GM18870 (cell line): Measurements from ENCODE around the gene HIF1AN.

Experiments used
- ATAC-seq: cut with Tn5 transposase; IDR thresholded peaks from one replicate; pipeline ENCODE4 v1.9.1; 2021; ENCODE audit warnings: moderate library complexity; ENCODE audit not compliant: unreplicated experiment

The HIF1AN gene

GRCh38 chr10:100520811-100521210 lies 14.9 kb upstream of the HIF1AN start:
- ATAC-seq: no peak

DNA sequence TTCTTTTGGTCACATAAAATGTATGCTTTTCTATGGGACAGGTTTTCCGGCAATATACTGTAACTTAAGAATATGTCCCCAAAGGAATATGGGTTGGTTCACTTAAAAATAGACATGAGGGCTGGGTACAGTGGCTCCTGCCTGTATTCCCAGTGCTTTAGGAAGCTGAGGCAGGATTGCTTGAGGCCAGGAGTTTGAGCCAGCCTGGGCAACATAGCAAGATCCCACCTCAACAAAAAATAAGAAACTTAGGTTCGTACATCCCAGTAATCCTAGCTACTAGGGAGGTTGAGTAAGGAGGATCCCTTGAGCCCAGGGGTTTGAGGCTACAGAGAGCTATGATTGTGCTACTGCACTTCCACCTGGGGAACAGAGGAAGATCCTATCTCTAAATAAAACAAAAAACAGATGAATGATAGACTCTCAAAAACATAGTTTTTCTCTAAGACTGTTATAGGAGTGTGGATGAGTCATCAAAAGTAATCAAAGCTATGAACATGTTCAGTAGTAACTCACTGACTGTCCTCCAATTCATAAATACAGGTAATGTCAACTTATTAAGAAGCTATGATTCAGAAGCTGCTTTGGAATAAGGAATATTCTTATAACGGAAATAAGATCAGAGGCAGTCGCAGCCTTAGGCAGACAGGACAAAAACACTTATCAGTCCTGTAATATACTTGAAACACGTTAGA lies 13.5 kb upstream of the HIF1AN start:
- ATAC-seq: no peak

DNA sequence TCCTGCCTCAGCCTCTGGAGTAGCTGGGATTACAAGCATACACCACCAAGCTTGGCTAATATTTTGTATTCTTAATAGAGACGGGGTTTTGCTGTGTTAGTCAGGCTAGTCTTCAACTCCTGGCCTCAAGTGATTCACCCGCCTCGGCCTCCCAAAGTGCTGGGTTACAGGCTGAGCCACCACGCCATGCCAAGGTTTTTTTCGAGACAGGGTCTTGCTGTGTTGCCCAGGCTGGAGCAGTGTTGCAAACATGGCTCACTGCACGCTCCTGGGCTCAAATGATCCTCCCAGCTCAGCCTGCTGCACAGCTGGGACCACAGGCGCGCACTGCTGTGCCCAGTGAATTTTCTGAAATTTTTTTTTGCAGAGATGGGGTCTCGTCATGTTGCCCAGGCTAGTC lies 12.8 kb upstream of the HIF1AN start:
- ATAC-seq: no peak

DNA sequence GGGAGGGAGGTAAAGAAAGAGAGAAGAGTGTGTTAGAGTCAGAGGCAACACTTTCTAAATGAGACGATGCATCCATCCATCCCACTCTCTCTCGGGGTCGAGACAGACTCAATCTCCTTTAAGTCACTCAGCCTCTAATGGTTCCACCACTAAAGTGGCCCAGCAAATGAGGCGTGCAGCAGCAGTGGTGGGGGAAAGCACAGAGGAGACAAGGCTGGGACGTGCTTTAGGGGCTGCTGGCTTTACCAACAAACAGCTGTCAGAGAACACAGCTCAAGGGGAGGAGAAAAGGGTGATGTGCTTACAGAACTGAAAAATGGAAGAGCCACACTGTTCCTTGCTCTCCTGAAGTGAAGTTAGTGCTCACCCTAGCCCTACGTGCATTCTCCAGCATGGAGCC lies 11.5 kb upstream of the HIF1AN start:
- no peak for ATAC-seq

GRCh38 chr10:100524638-100525037 lies 11.1 kb upstream of the HIF1AN start:
- ATAC-seq: no peak

- no peak for ATAC-seq
These were observed 7.4 kb upstream of the HIF1AN start for GRCh38 chr10:100528123-100528886.

DNA sequence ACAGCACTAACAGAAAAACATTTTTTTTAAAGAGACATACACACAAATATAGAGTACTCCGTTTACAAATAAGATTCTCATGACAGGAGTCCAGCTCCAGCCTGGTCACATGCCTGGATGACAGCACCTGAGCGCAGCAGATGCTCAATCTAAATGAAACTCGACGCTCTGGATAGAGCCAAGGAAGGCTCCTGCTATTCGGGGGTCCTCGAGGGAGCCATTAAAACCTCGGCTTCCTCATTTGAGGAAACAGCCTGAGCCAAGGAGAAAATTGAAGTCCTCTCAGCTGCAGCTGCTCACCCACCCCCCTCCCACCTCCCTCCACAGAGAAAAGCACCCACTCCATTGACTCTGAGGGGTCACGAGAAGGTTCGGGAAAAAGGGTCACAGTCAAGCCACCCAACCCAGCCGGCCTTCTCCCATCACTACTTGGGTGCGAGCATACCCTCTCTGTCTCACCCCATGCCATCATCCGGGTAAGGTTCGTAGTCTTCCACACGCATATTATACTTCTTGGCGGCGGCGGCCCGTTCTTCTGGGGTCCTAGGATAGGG lies 6.7 kb upstream of the HIF1AN start:
- ATAC-seq: no peak

DNA sequence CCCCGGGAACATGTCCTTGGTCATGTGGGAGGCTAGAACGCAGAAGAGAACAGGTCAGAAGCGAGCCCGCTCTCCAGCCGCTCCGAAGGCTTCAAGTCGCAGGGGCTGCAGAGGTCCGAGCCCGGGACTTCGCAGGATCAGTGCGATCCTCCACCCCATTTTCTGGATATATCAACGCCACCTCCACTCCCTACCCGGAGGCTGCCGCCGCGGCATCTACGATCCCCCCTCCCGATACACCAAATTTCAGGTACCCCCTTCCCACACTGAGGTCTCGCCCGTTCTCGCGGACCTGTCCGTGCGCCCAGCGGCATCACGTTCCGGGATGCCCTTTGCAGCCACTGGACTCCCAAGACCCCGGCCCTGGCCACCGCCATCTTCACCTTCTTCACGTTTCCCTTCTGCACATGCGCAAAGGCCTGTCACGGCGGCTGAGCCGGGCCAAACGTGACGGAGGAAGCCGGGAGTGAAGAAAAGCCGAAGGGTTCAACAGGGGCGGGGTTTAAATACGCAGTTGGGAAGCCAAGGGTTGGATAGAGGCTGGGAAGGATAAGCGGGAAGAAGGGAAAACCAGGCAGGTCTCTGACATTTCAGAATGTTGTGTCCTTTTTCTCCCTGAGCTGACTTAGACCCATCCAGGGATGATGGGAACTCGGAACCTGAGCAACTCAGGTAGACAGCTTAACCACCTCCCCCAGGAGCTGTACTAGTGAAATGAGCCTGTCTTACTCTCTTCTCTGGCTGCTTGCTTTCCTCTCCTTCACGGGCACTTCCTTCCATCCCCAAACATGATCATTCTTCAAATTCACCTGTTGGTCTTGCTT lies 6.1 kb upstream of the HIF1AN start, which contains the start of gene NDUFB8:
NDUFB8 (minus strand) TSS at position 397 of the 824 bp plus-strand sequence; CDS start at position 377, 20 bp downstream.
- no peak for ATAC-seq

DNA sequence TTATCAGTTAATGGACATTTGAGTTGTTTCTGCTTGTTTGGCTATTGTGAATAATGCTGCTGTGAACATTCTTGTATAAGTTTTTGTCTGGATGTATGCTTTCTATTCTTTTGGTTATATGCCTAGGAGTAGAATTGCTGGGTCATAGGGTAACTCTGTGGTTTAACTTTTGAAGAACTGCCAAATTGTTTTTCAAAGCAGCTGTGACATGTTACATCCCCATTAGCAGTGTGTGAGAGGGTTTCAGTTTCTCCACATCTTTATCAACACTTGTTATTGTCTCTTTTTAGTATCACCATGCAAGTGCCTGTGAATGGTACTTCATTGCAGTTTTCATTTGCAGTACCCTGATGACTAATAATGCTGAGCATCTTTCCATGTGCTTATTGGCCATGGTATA lies 4.0 kb upstream of the HIF1AN start:
- ATAC-seq: no peak

- ATAC-seq: no peak
These were observed 1.0 kb upstream of the HIF1AN start for GRCh38 chr10:100534726-100535125.

DNA sequence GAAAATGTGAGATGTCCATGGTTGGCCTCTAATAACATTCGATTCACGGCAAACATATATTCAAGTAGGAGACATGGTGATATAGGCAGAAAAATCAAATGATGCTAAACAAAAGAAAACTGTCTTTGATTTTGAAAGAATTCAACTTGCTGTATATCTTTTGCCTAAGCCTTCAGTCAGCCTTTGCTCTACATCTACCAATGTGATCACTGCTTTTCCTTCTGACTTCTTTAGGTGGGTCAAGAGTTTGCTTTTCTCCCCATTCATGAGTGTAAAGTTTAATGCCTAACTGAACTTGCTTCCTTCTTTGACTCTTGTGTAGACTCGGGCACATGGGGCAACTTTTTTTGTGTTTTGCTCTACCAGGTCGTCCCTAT lies 417 bp upstream of the HIF1AN start:
- peak; percentile 17 for ATAC-seq

DNA sequence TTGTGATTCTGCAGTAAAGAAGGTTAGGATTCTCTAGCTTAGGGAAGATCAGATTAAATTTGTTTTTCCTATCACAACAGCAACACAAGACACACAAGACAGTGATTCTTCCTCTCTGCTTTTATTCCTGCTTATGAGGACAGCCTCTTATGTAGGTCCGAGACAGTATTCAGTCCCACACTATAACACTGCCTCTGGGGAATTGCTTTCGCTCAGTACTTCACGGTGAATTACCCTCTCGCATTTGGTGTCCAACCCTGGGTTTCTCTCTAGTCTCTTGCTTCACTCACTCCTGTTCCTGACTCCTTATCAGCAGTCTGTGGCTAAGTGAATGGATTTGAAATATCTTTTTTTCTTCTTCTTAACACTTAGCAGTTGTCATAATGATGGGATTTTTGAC lies 1.7 kb downstream of the HIF1AN start:
- no peak for ATAC-seq

DNA sequence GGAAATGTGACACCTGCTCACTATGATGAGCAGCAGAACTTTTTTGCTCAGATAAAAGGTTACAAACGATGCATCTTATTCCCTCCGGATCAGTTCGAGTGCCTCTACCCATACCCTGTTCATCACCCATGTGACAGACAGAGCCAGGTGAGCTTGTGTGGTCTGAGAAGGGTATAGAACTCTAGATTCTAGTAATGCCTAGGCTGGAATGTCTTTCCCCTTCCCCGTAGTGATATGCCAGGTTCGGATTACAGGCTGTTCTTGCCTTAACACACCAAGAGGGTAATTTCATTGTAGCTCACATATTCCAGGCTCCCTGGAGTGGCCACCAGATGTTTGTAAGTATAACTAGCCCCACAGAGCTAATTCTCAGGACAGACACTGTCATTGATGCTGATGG lies 9.2 kb downstream of the HIF1AN start:
- no peak for ATAC-seq

GRCh38 chr10:100551196-100551595 lies 15.5 kb downstream of the HIF1AN start:
- ATAC-seq: no peak

- ATAC-seq: no peak
These were observed 16.0 kb downstream of the HIF1AN start for GRCh38 chr10:100551738-100552137.

- no peak for ATAC-seq
These were observed 18.2 kb downstream of the HIF1AN start for GRCh38 chr10:100553929-100554328.

DNA sequence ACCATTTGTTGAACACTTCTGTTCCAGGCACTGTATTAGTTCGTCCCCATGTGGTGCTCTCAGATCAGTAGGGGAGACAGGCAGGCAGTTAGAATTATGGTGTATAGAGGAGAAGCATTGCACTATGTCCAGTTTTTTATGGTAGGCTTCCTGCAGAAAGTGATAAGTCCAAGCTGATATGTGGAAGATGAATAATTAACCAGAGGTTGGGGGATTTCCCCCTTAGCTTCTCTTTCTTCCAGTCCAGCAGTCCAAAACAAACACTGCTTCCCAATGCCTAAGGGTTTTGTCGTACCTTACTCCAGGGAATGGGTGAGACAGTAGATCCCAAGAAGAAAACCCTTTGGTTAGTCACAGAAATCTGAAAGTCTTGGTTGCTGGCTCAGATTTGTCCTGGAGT lies 19.2 kb downstream of the HIF1AN start:
- ATAC-seq: no peak

DNA sequence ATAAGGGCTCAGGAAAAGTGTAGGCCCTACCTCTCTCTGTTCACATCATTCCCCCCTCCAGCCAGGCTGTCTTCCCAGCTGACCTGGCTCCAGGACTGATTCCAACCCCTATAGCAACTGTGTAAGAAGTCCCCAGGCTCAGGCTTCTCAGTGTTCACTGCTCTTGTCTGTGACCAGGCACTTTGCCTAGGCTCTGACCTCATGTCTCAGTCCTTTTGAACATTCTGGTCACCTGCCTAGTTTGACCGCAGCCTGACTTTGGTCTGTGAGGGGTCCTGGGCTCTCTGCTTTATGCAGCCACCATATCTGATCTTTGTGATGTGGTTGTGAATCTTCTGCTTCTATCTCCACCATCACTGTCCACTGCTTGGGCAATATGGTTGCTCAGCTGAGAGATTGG lies 24.5 kb downstream of the HIF1AN start:
- ATAC-seq: no peak

DNA sequence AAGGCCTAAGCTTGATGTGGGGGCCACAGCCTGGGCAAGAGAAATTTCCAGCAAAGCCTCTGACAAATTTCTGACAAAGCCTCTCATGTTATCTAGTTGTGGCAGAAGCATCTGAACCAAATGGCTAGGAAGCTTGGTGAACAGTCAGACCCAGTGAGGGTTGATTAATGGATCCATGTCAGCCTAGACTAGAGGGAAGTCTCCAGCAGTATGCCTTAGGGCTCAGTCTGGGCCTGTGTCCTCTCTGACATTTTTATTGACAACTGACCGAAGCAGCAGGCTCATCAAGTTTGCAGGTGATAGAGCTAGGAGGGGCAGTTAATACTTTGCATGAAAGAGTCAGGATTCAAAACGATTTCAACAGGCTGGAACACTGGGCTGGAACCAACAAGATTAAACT lies 25.3 kb downstream of the HIF1AN start:
- no peak for ATAC-seq

GRCh38 chr10:100562008-100562672 lies 26.4 kb downstream of the HIF1AN start:
- no peak for ATAC-seq
